SH-SY5Y (cell line): ENCODE data around the gene TRAPPC14.

Experiments used
- GATA2 ChIP-seq: IDR thresholded peaks from 2 replicates; pipeline ENCODE4 v1.6.1; 2011; ENCODE audit warnings: mild to moderate bottlenecking, low read depth, low read length
- GATA3 ChIP-seq: IDR thresholded peaks from 2 replicates; pipeline ENCODE4 v1.6.1; 2011; ENCODE audit warnings: low read depth, mild to moderate bottlenecking, low read length, moderate library complexity

- TF ChIP-seq GATA2 (no peak), GATA3 (no peak)
These were observed 4.6 kb downstream of the TRAPPC14 start for GRCh38 chr7:100153708-100154535.
